H1 (cell line): ENCODE results near the gene CCDC8. TPM values are rescaled to one million over a fixed set of nuclear protein-coding genes. Genes with fewer than 3 reads are reported as not detected.

Experiments
- CTCF ChIA-PET: fragments of 300-600 bp; sonication (Branson Sonifier 250); formaldehyde crosslinking; loops from one replicate; lab custom pipeline; 2021; ENCODE audit not compliant: partially characterized antibody; lab: Charles Lee
- POLR2A ChIA-PET: fragments of 300-600 bp; sonication (Branson Sonifier 250); formaldehyde crosslinking; loops from one replicate; lab custom pipeline; 2021; ENCODE audit warnings: inconsistent platforms; ENCODE audit not compliant: partially characterized antibody; lab: Charles Lee
- DNase-seq, 2 experiments: peaks; one replicate each; pipeline versions ENCODE4 v3.0.0 to v3.0.0-alpha.2; 2010 to 2022; ENCODE audit warnings: low spot score in 2 of 2, low read depth in 1 of 2, mixed read lengths in 1 of 2
- FAIRE-seq: peaks from 2 replicates; lab custom pipeline; 2011; peaks lifted over from hg19 to GRCh38; lab: Jason Lieb, UNC
- H2AFZ ChIP-seq: 2 replicates; pipeline ENCODE4 v1.8.1; 2012; ENCODE audit warnings: low read length, inconsistent platforms
- H2AK5ac ChIP-seq: 2 replicates; pipeline ENCODE4 v1.6.1; 2013; ENCODE audit warnings: low read depth, low read length
- H2BK120ac ChIP-seq: replicated peaks from 2 replicates; pipeline ENCODE3; 2013; ENCODE audit warnings: low read depth, low read length, inconsistent platforms
- H2BK12ac ChIP-seq: 2 replicates; pipeline ENCODE4 v1.6.1; 2013; ENCODE audit warnings: low read depth, low read length
- H2BK15ac ChIP-seq: 2 replicates; pipeline ENCODE4 v1.6.1; 2013; ENCODE audit warnings: low read length
- H2BK20ac ChIP-seq: 2 replicates; pipeline ENCODE4 v1.6.1; 2013; ENCODE audit warnings: low read length
- H2BK5ac ChIP-seq: 2 replicates; pipeline ENCODE4 v1.6.1; 2013; ENCODE audit warnings: low read depth, low read length
- H3K14ac ChIP-seq: 2 replicates; pipeline ENCODE4 v1.6.1; 2013; ENCODE audit warnings: inconsistent platforms; ENCODE audit not compliant: insufficient read length
- H3K18ac ChIP-seq: 2 replicates; pipeline ENCODE4 v1.6.1; 2013; ENCODE audit warnings: low read length; ENCODE audit errors: extremely low read depth
- H3K23ac ChIP-seq: 2 replicates; pipeline ENCODE4 v1.6.1; 2013; ENCODE audit warnings: inconsistent platforms; ENCODE audit not compliant: insufficient read length
- H3K23me2 ChIP-seq: 2 replicates; pipeline ENCODE4 v1.6.1; 2013; ENCODE audit warnings: low read depth, low read length
- H3K27ac ChIP-seq: 2 replicates; pipeline ENCODE4 v1.6.1; 2011; ENCODE audit warnings: low read depth, low read length, inconsistent platforms
- H3K27me3 ChIP-seq, 4 experiments: replicated peaks in 1 of 4; 1 replicate in 1 of 4; 2 replicates in 3 of 4; pipeline versions ENCODE4 v1.6.1 to v1.8.1; 2011 to 2013; ENCODE audit warnings: low read length in 3 of 4, mild to moderate bottlenecking in 3 of 4, inconsistent platforms in 2 of 4, mixed read lengths in 2 of 4, moderate library complexity in 1 of 4; ENCODE audit not compliant: control insufficient read depth in 3 of 4, insufficient read depth in 3 of 4; ENCODE audit errors: extremely low read depth in 1 of 4
- H3K36me3 ChIP-seq, 4 experiments: 2 replicates each; pipeline versions ENCODE4 v1.6.1 to v1.8.1; 2011 to 2013; ENCODE audit warnings: mild to moderate bottlenecking in 4 of 4, low read length in 3 of 4, moderate library complexity in 2 of 4, control low read depth in 1 of 4, inconsistent platforms in 1 of 4; ENCODE audit not compliant: insufficient read depth in 4 of 4, control insufficient read depth in 2 of 4
- H3K4ac ChIP-seq: replicated peaks from 2 replicates; pipeline ENCODE3; 2013; ENCODE audit warnings: low read length, low read depth, mixed read lengths, inconsistent platforms; ENCODE audit not compliant: insufficient read length
- H3K4me1 ChIP-seq, 4 experiments: replicated peaks in 1 of 4; 1 replicate in 1 of 4; 2 replicates in 3 of 4; pipeline versions ENCODE4 v1.6.1 to v1.8.1; 2011 to 2013; ENCODE audit warnings: low read length in 3 of 4, inconsistent platforms in 2 of 4, mixed read lengths in 1 of 4; ENCODE audit not compliant: insufficient read depth in 4 of 4, control insufficient read depth in 3 of 4
- H3K4me2 ChIP-seq, 2 experiments: 2 replicates each; pipeline versions ENCODE4 v1.6.1 to v1.8.1; 2011 to 2013; ENCODE audit warnings: low read depth in 2 of 2, low read length in 2 of 2, control low read depth in 1 of 2, inconsistent platforms in 1 of 2, mild to moderate bottlenecking in 1 of 2; ENCODE audit not compliant: insufficient read depth in 1 of 2
- H3K4me3 ChIP-seq, 4 experiments: fragments of 200-600, 300-600 bp in 1 of 4; sonication (generic), shearing (Covaris generic), sonication (Bioruptor Twin) in 1 of 4; 2 replicates each; pipeline versions ENCODE4 v1.5.1 to v1.8.1; 2011 to 2016; ENCODE audit warnings: low read length in 4 of 4, low read depth in 3 of 4, control low read depth in 2 of 4, inconsistent platforms in 2 of 4, mild to moderate bottlenecking in 2 of 4, mixed read lengths in 1 of 4, moderate library complexity in 1 of 4; ENCODE audit not compliant: insufficient read depth in 2 of 4; ENCODE audit errors: extremely low read depth in 1 of 4
- H3K56ac ChIP-seq: replicated peaks from 2 replicates; pipeline ENCODE3; 2013; ENCODE audit warnings: low read depth, mild to moderate bottlenecking, mixed read lengths, low read length, inconsistent platforms; ENCODE audit not compliant: insufficient read length
- H3K79me1 ChIP-seq: 2 replicates; pipeline ENCODE4 v1.6.1; 2013; ENCODE audit warnings: low read depth, low read length, control low read depth
- H3K79me2 ChIP-seq, 2 experiments: 2 replicates each; pipeline versions ENCODE4 v1.6.1 to v1.8.1; 2012 to 2013; ENCODE audit warnings: low read length in 2 of 2, mild to moderate bottlenecking in 2 of 2, inconsistent platforms in 1 of 2; ENCODE audit not compliant: insufficient read depth in 2 of 2, control insufficient read depth in 1 of 2
- H3K9ac ChIP-seq, 4 experiments: replicated peaks in 1 of 4; 1 replicate in 1 of 4; 2 replicates in 3 of 4; pipeline versions ENCODE4 v1.6.1 to v1.8.1; 2011 to 2013; ENCODE audit warnings: low read depth in 3 of 4, low read length in 3 of 4, control low read depth in 2 of 4, mild to moderate bottlenecking in 2 of 4, moderate library complexity in 2 of 4, inconsistent platforms in 1 of 4; ENCODE audit errors: extremely low read depth in 1 of 4
- H3K9me3 ChIP-seq, 2 experiments: 2 replicates each; pipeline versions ENCODE4 v1.6.1 to v1.8.1; 2012 to 2013; ENCODE audit warnings: mild to moderate bottlenecking in 2 of 2, moderate library complexity in 2 of 2, control low read depth in 1 of 2, inconsistent platforms in 1 of 2, low read depth in 1 of 2, low read length in 1 of 2, mixed read lengths in 1 of 2; ENCODE audit not compliant: insufficient read depth in 2 of 2
- H4K20me1 ChIP-seq, 2 experiments: replicated peaks in 1 of 2; 2 replicates each; pipeline versions ENCODE3 to v1.8.1; 2011 to 2013; ENCODE audit warnings: inconsistent platforms in 2 of 2, low read length in 2 of 2, mild to moderate bottlenecking in 1 of 2; ENCODE audit not compliant: insufficient read depth in 2 of 2, control insufficient read depth in 1 of 2
- H4K5ac ChIP-seq: 2 replicates; pipeline ENCODE4 v1.6.1; 2013; ENCODE audit warnings: low read length, low read depth, mixed read lengths, inconsistent platforms; ENCODE audit not compliant: insufficient read length
- H4K8ac ChIP-seq: 2 replicates; pipeline ENCODE4 v1.8.0; 2013; ENCODE audit warnings: mild to moderate bottlenecking, moderate library complexity, low read length, inconsistent platforms; ENCODE audit not compliant: insufficient read depth; ENCODE audit errors: extremely low read depth
- H4K91ac ChIP-seq: replicated peaks from 2 replicates; pipeline ENCODE3; 2013; ENCODE audit warnings: low read length, mixed read lengths, inconsistent platforms; ENCODE audit not compliant: insufficient read length
- ASH2L ChIP-seq: fragments of 200-600, 300-600 bp; sonication (generic); IDR thresholded peaks from one replicate; pipeline ENCODE4 v1.7.1; 2017; ENCODE audit warnings: low read length
- ATF2 ChIP-seq: IDR thresholded peaks from 2 replicates; pipeline ENCODE4 v1.6.1; 2012; ENCODE audit warnings: low read length, inconsistent platforms
- CREB1 ChIP-seq: IDR thresholded peaks from 2 replicates; pipeline ENCODE4 v1.6.1; 2012; ENCODE audit warnings: inconsistent platforms
- CTCF ChIP-seq, 3 experiments: IDR thresholded peaks; 1 replicate in 2 of 3; 2 replicates in 1 of 3; pipeline versions ENCODE4 v1.5.1 to v1.6.1; 2011; ENCODE audit warnings: low read length in 3 of 3, mild to moderate bottlenecking in 3 of 3, inconsistent platforms in 2 of 3, low read depth in 1 of 3, moderate library complexity in 1 of 3; ENCODE audit not compliant: insufficient read depth in 1 of 3; ENCODE audit errors: control extremely low read depth in 1 of 3
- EGR1 ChIP-seq: IDR thresholded peaks from 2 replicates; pipeline ENCODE4 v1.6.1; 2011; ENCODE audit warnings: low read depth, low read length, borderline replicate concordance
- GTF2F1 ChIP-seq: IDR thresholded peaks from 2 replicates; pipeline ENCODE4 v1.6.1; 2012; ENCODE audit warnings: low read depth, low read length, improper control_type of control experiment, borderline replicate concordance
- NANOG ChIP-seq: IDR thresholded peaks from 2 replicates; pipeline ENCODE4 v1.6.1; 2011; ENCODE audit warnings: low read length, low read depth, mild to moderate bottlenecking, inconsistent platforms; ENCODE audit not compliant: insufficient read depth, poor library complexity, severe bottlenecking
- RAD21 ChIP-seq, 2 experiments: IDR thresholded peaks in 1 of 2; conservative IDR thresholded peaks in 1 of 2; 2 replicates each; pipeline ENCODE4 v1.6.1; 2011; ENCODE audit warnings: low read depth in 2 of 2, low read length in 2 of 2, improper control_type of control experiment in 1 of 2, inconsistent platforms in 1 of 2, mild to moderate bottlenecking in 1 of 2, moderate library complexity in 1 of 2
- TAF1 ChIP-seq: IDR thresholded peaks from 2 replicates; pipeline ENCODE4 v1.6.1; 2011; ENCODE audit warnings: mild to moderate bottlenecking, low read depth, low read length
- YY1 ChIP-seq: IDR thresholded peaks from 2 replicates; pipeline ENCODE4 v1.6.1; 2011; ENCODE audit warnings: low read depth, mild to moderate bottlenecking, low read length
- WGBS, 2 experiments: shearing (Covaris generic) in 1 of 2; methylation state at CpG; one replicate each; pipeline versions ENCODE4 v1.1.6 to v1.1.7; 2013 to 2015; ENCODE audit warnings: low lambda C conversion rate in 2 of 2, mixed read lengths in 2 of 2, inconsistent platforms in 1 of 2, low coverage in 1 of 2, missing lambda C conversion rate in 1 of 2; ENCODE audit not compliant: insufficient replicate concordance in 2 of 2, insufficient coverage in 1 of 2, insufficient read length in 1 of 2; ENCODE audit errors: extremely low coverage in 1 of 2, missing lambda C conversion rate in 1 of 2; 5-methylcytosine and 5-hydroxymethylcytosine counted together
- polyA plus RNA-seq, 7 experiments: library from polyadenylated mRNA; depleted of rRNA in 3 of 7; stranded (reverse) in 5 of 7; unstranded in 2 of 7; fragments of >200 nt in 5 of 7; fragments of 200-250 nt in 2 of 7; gene quantifications; 1 replicate in 5 of 7; 2 replicates in 1 of 7; 4 replicates in 1 of 7; pipeline versions ENCODE4 v1.2.1 to v1.2.3, GENCODE V29; 2011 to 2013; ENCODE audit warnings: missing spikeins in 2 of 7, mixed read lengths in 2 of 7
- total RNA-seq: library from RNA; stranded (reverse); fragmentation: NEBNext Ultra II Directional; extraction: Animal tissue kit (Norgen Biotek cat#: 25700); gene quantifications from 2 replicates; pipeline ENCODE4 v1.2.1, GENCODE V29; 2021

CCDC8 gene
- total and polyA plus RNA-seq, 2 of the 8 experiments (the other 6 are each of a cell fraction or from before 2014, with no cell fraction given): 4.9 to 13.6 TPM

GRCh38 chr19:46429999-46430398 lies 16.6 kb upstream of the CCDC8 start:
- no peak overlapping the region for H4K8ac ChIP-seq
- H2BK5ac ChIP-seq: no peak overlapping the region
- H2BK12ac ChIP-seq: no peak overlapping the region
- no peak overlapping the region for H4K91ac ChIP-seq
- H3K18ac ChIP-seq: no peak overlapping the region
- H2AK5ac ChIP-seq: no peak overlapping the region
- no peaks in the 10 kb centered on the region for H3K79me2 ChIP-seq
- H3K56ac ChIP-seq: no peak overlapping the region
- no peaks in the 10 kb centered on the region for H4K20me1 ChIP-seq
- no peak overlapping the region for H3K9ac ChIP-seq
- H3K27ac ChIP-seq: no peak overlapping the region
- FAIRE-seq: no peak
- WGBS, 2 experiments: 85% methylated on average over 4 of the region's 4 CpGs; no CpG with 5 or more reads in 1 of the 2 experiments
- H2BK15ac ChIP-seq: no peak overlapping the region
- H3K23me2 ChIP-seq: peaks cover 8% of the 10 kb centered on the region
- H3K4me3 ChIP-seq: no peak overlapping the region
- H3K27me3 ChIP-seq: peaks cover 0 to 20% (median 15%) of the 10 kb centered on the region in 4 experiments; a peak in 5 of 7 replicates
- ChIA-PET CTCF (interaction anchor here (0.6 to 1.2 kb wide), 2 partner anchors 14 to 34 kb away, joined by 4 read pairs; no protein-coding TSS in a partner anchor), POLR2A (interaction anchor here (0.8 kb wide), 1 partner anchor 20 kb away, joined by 3 read pairs; no protein-coding TSS in a partner anchor)
- H3K14ac ChIP-seq: no peak overlapping the region
- no peaks in the 10 kb centered on the region for H3K36me3 ChIP-seq
- H3K4me1 ChIP-seq: peaks cover 3 to 6% (median 5%) of the 10 kb centered on the region in 4 experiments; a peak in 6 of 7 replicates
- H3K9me3 ChIP-seq: no peaks in the 10 kb centered on the region
- no peak overlapping the region for H2BK120ac ChIP-seq
- no peaks in the 10 kb centered on the region for H3K79me1 ChIP-seq
- H3K23ac ChIP-seq: no peak overlapping the region
- H3K4me2 ChIP-seq: no peak overlapping the region
- no peak overlapping the region for H3K4ac ChIP-seq
- no peak overlapping the region for H2AFZ ChIP-seq
- no peak for DNase-seq
- H2BK20ac ChIP-seq: no peak overlapping the region
- no peak overlapping the region for H4K5ac ChIP-seq
- no peak for TF ChIP-seq EGR1
- TF ChIP-seq RAD21 (IDR thresholded peaks at IDR 0.05 in 1 of 2, conservative IDR thresholded peaks at IDR 0.05 in 1 of 2; ENCODE audit: low read depth in 2 of 2, low read length in 2 of 2): no peak
- no peak for TF ChIP-seq ASH2L
- no peak for TF ChIP-seq CTCF (IDR thresholded peaks at IDR 0.05; ENCODE audit: control extremely low read depth in 1 of 3, insufficient read depth in 1 of 3, low read depth in 1 of 3, low read length in 3 of 3)
- TF ChIP-seq YY1: no peak
- TF ChIP-seq ATF2: no peak
- no peak for TF ChIP-seq GTF2F1
- TF ChIP-seq CREB1: no peak
- TF ChIP-seq TAF1: no peak
- no peak for TF ChIP-seq NANOG
